GM21825 (cell line): ENCODE data around the gene HAUS7.

ENCODE experiments used
- ATAC-seq: cut with Tn5 transposase; IDR thresholded peaks from one replicate; pipeline ENCODE4 v1.9.1; 2021; ENCODE audit warnings: mild to moderate bottlenecking, moderate library complexity; ENCODE audit not compliant: unreplicated experiment

HAUS7 gene

DNA sequence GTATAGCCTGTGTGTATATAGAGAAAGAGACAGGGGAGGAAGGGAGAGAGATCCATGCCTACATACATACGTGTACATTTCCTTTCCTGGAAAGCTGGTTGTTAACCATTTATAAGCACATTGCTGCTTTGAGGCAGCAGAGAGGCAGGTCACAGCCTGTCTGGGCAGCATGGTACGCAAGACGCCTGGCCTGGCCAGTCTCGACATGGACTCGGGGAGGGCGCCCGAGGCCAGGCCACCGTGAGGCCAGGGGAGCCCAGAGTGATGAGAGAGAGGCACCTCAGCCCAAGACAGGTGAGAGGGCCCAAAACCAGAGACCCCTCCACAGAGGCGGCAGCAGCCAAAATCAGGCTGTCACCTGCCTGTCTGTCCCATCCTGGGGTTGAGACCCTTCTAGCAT, 28.4 kb downstream of the HAUS7 start:
- ATAC-seq = no peak

DNA sequence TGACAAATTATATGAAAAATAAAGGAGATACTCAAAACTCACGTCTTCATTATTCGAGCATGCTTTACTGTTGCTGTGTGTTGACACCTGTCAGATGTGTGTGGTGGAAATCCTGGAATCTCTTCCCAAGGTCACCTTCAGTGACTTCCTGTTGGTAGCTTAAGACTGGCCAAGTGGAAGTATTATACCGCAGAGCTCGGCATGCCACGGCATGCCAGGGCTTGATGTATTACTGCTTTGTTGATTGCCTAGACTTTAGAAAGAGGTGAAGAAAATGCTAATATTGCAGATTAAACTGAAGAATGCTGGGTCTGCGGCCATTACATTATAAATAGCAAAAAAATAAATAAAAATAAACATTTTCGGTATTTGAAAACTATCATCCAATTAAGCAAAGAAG, 29.1 kb downstream of the HAUS7 start:
- ATAC-seq = no peak

DNA sequence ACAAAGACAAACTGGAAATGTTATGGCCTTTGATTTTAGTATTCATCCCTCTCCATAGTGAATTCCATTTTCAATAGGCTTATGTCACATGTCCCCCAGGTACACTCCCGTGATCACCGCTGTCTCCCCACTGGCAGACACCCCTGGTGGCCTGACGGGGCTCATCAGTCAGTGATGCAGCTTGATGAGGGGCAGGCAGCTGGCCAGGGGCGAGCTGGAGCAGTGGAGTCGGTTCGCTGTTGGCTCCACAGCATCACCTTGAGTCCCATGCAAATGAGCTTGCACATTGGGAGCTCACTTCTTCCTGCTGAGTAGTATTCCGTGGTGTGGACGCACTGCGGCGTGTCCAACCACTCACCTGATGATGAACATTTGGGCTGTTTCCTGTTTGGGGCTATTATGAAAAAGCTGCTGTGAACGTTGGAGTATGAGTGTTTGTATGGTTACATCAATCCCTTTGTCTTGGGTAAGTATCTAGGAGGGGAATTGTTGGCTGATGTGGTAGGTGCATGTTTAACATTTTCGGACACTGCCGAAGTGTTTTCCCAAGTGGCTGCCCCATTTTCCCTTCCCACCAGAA, 29.7 kb downstream of the HAUS7 start:
- no peak for ATAC-seq

DNA sequence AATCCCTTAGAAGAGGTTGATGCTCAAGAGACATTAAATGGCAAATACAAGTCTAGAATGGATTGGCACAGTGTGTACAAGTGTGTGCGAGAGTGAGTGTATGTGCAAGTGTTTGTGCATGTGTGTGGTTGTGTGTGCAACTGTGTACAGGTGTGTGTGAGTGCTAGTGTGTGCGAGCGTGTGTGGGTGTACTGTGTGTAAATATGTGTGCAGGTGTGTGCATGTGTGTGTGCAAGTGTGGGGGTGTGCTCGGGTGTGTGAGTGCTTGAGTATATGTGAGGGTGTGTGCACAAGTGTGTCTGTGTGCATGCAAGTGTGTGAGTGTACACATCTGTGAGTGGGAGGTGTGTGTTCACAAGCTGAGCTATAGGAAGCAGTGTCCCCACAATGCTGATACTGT, 30.4 kb downstream of the HAUS7 start:
- no peak for ATAC-seq

DNA sequence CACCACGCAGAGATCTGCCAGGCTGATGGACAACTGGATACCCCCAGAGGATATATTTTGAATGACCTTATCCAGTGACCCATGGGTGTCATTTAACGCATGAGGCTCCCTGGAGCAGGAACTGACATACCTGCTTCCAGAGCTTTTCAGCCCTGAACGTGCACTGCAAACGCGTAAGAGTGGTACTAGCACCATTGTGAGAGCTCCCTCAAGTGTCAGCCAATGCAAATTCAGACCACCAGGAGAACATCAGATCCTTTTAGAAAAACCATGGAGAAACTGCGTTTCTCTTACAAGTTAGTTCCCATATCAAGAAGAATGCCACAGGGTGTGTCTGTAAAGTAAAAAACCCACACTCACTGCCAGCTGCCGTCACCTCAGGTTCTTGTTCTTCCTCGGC, 31.8 kb downstream of the HAUS7 start:
- no peak for ATAC-seq

DNA sequence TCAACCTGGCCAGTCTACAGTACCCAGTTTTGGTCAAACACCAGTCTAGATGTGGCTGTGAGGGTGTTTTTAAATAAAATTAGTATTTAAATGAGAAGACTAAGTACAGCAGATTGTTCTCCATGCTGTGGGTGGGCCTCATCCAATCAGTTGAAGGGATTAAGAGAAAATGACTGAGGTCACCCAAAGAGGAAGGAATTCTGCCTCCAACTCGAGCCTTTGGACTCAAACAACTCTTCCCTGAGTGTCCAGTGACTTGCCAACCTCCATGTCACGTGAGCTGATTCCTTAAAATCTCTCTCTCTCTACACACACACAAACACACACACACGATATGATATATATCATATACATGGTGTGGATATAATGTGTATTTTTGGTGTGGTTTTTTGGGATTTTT, 34.5 kb downstream of the HAUS7 start:
- no peak for ATAC-seq

DNA sequence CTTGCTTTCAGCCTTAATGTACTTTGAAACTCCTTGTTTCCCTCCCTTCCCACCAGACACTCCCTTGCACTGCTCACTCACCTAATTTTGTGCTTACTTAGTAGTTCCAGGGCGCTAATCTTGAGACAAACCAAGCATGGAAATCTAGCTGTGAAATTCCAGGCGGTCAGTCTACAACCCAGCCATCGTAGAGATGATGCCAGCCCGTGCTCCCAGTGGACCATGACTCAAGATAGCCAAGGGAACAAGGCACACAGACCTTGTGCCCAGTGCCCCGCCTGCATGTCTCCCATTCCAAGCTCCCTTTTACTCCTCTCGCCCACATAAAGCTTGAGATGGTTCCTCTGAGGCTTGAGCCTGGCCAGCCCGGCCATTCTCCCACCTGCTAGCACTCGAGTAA, 35.6 kb downstream of the HAUS7 start:
- no peak for ATAC-seq

DNA sequence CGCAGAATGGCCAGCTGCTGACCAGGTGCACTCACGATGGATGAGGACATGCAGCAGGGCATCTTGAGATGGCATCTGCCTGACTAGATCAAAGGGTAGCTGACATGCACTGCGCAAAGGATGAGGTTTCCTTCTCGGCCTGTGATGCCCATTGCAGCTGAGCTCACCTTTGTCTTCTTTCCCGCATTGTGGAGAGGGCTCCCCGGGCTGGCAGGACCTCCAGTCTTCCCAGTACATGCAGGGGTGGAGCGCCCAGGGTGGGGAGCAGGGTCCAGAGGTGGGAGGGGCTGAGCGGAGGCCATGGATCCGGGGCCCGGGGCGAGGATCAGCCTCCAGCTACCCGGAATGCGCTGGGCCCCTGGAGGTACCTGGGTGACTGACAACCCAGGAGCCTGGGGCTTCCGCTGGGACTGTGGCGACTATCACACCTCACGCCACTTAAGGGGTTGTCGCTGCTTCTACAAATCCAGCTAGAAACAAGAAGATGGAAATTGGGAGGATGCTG, 36.5 kb downstream of the HAUS7 start:
- no peak for ATAC-seq

DNA sequence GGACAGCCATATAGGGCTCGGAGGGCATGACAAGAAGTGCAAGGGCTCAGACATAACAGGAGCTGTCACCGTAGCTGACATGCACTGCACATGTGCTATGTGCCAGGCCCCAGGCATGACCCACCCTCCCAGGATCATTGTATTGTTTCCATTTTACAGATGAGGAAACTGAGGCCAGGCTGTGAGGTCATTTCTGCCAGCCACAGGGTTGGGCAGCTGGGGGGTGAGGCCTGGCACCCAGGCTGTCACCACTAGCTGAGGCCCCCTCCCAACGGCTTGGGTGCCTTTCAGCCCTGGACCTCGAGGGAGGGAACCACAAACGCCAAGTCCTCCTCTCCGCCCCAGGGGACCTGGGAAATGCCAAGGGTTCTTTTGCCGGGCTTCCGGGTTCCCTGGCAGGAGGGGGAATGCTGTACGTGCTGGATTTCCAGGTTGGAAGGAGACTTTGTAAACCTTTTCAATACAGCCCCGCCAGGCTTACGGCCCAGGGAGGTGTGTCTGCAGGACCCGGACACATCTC, 37.2 kb downstream of the HAUS7 start:
- ATAC-seq = no peak

DNA sequence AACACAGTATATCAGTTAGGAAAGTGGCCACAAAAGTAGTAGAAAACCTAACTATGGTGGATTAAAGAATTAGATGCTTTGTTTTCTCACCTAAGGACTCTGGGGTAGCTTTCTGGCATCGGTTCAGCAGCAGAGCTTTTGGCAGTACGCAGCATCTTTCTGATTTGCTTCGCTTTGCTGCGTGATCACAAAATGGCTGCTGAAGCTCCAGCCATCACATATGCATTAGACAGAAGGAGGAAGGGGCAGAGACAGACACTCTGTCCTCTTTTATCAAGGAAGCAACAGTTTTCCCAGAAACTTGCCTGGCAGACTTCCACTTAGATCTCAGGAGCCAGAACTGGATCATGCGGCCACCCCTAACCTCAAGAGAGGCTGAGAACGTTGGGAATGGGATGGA, 39.6 kb downstream of the HAUS7 start:
- ATAC-seq = no peak

DNA sequence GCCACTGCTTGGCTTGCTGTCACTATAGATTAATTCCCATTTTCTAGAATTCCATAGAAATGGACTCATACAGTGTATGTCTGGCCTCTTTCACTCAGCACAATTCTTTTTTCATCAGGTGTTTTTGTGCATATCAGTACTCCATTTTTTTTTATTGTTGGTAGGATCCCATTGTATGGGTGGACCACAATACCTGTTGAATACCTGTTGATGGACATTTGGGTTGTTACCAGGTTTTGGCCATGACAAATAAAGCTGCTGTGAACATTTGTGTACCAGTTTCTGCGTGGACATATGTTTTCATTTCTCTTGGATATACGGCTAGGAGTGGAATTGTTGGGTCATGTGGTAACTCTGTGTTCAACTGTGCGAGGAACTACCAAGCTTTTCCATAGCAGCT, 44.2 kb downstream of the HAUS7 start:
- ATAC-seq = no peak

DNA sequence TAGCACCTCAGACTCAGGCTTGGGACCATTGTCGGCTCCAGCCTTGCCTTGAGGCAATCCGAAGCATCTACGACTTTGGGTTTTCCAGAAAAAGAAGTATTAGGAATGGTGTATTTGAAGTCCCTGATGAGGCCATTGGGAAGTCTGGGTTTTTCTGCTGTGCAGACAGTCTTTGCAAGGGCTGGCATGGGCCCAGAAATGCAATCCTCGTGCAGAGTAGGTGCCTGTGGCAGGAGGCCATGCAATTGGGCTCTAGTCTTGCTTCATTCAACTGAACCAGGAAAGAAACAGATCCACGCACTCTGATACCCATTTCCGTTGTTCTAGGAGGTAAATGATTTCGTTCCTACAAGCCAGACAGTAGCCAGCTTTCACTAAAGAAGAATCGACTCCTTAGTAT, 46.7 kb downstream of the HAUS7 start:
- ATAC-seq = no peak

DNA sequence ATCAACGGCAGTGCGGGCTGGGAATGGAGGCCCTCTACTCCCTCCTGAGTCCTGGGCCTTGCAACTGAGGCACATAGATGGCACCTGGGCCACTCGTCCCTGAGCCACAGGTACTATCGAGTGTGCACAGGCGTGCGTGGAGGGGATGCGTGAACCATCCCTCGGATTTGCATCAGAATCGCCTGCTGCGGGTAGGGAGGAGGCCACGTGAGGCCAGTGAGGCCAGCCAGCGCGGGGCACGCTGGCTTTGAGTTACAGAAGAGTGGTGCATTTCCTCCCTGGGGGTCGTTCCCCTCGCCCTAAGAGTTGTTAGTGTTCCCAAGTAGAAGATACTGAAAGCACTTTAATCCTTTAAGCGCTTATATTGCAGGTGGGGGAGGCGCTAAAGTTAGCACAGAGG, 48.5 kb downstream of the HAUS7 start:
- ATAC-seq = no peak

DNA sequence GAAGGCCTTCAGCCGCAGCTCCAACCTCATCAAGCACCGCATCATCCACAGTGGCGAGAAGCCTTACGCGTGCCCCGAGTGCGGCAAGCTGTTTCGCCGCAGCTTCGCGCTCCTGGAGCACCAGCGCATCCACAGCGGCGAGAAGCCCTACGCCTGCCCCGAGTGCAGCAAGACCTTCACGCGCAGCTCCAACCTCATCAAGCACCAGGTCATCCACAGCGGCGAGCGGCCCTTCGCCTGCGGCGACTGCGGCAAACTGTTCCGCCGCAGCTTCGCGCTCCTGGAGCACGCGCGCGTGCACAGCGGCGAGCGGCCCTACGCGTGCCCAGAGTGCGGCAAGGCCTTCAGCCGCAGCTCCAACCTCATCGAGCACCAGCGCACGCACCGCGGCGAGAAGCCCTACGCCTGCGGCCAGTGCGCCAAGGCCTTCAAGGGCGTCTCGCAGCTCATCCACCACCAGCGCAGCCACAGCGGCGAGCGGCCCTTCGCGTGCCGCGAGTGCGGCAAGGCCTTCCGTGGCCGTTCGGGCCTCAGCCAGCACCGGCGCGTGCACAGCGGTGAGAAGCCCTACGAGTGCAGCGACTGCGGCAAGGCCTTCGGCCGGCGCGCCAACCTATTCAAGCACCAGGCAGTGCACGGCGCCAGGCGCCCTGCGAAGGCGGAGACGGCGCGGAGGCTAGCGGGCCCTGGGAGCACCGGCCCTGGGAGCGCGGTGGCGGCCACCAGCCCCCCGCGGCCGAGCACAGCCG, 49.4 kb downstream of the HAUS7 start:
- no peak for ATAC-seq

DNA sequence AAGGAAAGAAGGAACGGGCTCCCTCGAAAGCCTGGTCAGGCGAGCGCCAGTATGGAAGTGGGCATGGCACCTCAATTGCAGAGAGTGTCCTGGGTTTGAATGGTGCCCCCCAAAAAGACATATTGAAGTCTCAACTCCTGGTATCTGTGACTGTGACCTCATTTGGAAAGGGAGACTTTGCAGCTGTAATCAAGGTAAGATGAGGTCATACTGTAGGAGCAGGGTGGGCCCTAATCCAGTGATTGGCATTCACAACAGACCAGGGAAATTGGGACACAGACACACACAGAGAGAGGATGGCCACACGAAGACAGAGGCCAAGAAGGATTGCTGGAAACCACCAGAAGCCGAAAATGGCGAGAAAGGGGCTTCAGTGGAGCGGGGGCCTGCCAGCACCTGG, 52.7 kb downstream of the HAUS7 start:
- no peak for ATAC-seq

DNA sequence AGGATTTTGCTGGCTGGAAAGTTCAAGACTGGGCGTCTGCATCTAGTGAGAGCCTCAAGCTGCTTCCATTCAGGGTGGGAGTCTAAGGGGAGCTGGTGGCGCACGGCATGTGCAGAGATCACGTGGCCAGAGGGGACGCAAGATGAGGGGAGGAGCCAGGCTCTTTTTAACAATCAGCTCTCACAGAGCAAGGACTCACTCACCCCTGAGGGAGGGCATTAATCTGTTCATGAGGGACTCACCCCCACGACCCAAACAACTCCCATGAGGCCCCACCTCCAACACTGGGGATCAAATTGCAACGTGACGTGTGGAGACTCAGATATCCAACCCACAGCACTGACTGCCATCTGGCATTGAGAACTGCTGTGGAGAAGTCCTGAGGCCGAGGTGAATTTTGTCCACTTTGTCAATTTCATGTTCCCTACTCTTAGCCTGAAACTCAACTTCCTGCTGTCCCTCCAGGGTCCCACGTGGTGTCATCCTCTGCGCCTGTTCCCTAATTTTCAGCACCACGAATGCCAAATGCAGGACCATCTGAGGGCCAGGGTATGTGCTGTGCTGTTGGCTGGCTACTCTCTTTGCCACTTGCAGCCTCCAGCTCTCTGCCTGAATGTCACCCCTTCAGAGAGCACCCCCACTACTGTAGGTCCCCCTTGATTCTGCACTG, 53.5 kb downstream of the HAUS7 start:
- no peak for ATAC-seq

DNA sequence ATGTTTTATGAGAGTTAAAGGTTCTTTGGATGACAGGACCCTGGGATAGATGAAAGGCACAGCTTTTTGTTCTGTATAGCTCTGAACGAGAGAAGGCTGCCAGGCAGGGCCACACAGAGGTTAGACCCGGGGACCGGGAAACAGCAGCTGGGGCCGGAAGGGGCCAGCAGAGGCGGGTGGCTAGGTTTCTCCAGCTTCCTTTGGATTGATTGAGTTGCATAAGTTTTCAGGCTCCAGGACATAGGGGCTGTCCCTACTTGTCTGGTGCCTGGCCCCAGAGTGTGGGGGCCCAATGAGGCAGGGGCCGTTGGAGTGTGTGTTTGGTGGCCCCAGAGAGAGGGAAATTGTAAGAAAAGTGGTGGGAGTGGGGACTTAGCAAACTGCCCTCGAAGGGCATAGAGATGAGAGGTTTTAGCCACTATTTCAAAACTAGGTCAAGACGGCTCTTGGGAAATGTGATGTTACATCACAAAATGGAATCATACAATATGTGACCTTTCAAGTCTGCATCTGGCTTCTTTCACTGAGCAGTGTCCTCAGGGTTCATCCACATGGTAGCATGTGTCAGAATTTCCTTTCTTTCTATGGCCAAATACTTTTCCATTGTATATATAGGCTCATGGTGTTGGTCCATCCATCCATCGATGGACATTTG, 55.4 kb downstream of the HAUS7 start:
- ATAC-seq = no peak

DNA sequence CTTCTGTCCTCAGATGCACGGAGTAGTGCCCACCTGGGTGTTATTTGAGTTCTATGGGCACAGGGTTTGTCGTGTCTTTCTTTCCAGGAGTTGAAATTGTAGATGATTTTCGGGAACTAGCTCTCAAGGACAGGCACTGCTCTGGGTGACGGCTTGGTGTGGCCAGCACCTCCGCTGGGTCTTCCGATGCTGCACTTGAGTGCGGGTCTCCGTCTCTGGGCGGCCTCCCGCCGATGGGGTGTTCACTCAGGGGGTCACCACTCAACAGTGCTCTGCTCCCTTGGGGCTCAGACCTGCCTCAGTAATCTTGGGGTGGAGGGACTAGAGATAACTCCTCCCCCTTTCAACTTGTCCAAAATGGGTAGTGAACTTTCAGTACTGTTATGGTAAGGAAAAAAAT, 56.6 kb downstream of the HAUS7 start:
- no peak for ATAC-seq

DNA sequence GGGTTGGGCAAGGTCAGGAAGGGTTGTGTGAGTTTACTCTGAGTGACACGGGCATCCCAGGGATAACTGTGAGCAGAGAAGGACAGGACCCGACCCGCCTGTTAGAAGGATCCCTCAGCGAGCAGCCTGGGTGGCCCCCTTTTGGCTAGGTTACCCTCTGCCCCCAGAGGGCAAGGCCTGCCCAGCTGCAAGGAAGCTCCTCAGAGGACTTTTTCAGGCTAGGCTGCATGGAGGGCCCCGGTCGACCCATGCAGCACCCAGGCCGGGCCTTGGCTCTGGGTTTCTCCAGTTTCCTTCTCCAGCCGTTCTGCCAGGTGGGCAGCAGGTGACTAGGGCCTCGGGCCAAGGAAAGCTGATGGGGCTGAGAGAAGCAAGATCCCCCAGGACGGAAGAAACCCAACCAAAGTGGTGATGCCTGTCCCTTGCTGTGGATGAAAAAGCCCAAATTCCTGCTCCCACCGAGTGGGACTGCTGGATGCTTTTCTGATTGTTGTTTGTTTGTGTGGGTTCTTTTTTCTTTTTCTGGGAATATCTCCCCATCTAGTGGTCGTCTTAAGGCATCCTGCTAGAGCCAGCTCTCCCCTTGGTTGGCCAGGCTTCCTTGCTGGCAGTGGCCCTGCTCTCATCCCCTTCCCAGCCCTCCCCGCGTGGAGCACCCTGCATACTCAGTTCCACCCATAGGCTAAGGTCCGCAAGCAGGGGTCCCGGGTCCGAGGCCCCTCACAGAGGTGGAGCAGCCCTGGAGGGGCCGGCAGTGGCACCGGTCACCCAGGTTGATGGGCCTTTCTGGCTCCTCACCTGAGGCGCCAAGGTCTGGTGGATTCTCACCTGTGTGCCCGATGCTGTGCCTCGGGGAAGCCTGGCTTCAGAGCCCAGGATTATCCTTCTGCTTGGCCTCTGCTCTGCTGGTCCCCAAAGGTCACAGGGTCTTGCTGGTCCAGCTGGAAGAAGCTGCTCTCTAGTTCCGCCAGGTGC, 57.3 kb downstream of the HAUS7 start:
- no peak for ATAC-seq

DNA sequence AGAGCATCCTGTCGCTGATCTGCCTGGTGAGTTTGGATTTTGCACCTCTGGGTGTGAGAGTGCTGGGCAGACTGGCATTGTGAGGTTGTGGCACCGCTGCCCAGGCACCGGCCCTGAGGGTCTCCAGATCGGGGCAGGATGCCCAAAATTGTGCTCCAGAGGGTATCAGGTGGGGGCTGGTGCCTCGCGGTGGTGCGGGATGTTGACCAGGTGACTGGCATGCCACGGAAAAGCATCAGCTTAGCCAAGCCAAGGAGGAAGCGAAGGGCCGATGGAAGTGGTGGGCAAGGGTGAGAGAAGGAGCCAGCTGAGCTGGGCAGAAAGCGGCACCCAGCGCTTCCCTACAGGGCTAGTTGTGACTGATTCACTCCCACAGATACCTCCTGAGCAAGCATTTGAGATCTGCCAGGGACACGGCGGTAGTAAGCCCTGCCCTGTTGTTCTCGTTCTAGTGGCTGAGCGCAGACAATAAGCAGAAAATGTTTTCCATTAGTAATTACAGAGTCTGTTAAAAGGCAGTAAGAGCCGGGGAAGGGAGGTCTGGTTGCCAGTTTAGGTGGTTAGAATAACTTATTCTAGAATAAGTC, 58.3 kb downstream of the HAUS7 start:
- ATAC-seq = no peak
